ENCODE results near the gene GSTA3. TPM values are rescaled to one million over a fixed set of nuclear protein-coding genes. Genes with fewer than 3 reads are reported as not detected.
"Not testable (repeated sequence)": the region's sequence is repeated elsewhere in the genome, so short reads cannot be mapped to it uniquely, and the experiment has no call there.

Gene GSTA3
- not detected in 2 replicates for total RNA-seq

GRCh38 chr6:52909531-52909930 lies at the start of gene GSTA3:
TSS of gene GSTA3 (minus strand) at chr6:52909698. CDS start at chr6:52905834, 3,864 bp downstream.
- no peak for DNase-seq (ENCODE audit: extremely low read depth, low read depth, low spot score)

GRCh38 chr6:52958546-52959255 lies 49.2 kb upstream of the GSTA3 start:
- DNase-seq (ENCODE audit: extremely low read depth, low read depth, low spot score) = no peak

GRCh38 chr6:52955871-52956270 lies 46.4 kb upstream of the GSTA3 start:
- no peak for DNase-seq (ENCODE audit: extremely low read depth, low read depth, low spot score)

- no peak for DNase-seq (ENCODE audit: extremely low read depth, low read depth, low spot score)
Observed at GRCh38 chr6:52953911-52954839, 44.7 kb upstream of the GSTA3 start.

- no peak for DNase-seq (ENCODE audit: extremely low read depth, low read depth, low spot score)
Observed at GRCh38 chr6:52946306-52946705, 36.8 kb upstream of the GSTA3 start.

- not testable (repeated sequence) for DNase-seq (ENCODE audit: extremely low read depth, low read depth, low spot score)
Observed at GRCh38 chr6:52942821-52943220, 33.3 kb upstream of the GSTA3 start.

GRCh38 chr6:52942221-52942620 lies 32.7 kb upstream of the GSTA3 start:
- no peak for DNase-seq (ENCODE audit: extremely low read depth, low read depth, low spot score)

GRCh38 chr6:52937908-52938307 lies 28.4 kb upstream of the GSTA3 start:
- DNase-seq (ENCODE audit: extremely low read depth, low read depth, low spot score) = no peak

GRCh38 chr6:52933778-52934177 lies 24.3 kb upstream of the GSTA3 start:
- no peak for DNase-seq (ENCODE audit: extremely low read depth, low read depth, low spot score)

GRCh38 chr6:52931351-52931750 lies 21.9 kb upstream of the GSTA3 start:
- no peak for DNase-seq (ENCODE audit: extremely low read depth, low read depth, low spot score)

- peak; percentile 22 for DNase-seq (ENCODE audit: extremely low read depth, low read depth, low spot score)
Observed at GRCh38 chr6:52929321-52930164, 20.0 kb upstream of the GSTA3 start.

GRCh38 chr6:52927451-52927850 lies 18.0 kb upstream of the GSTA3 start:
- DNase-seq (ENCODE audit: extremely low read depth, low read depth, low spot score) = no peak

- DNase-seq (ENCODE audit: extremely low read depth, low read depth, low spot score) = no peak
Observed at GRCh38 chr6:52925919-52926792, 16.7 kb upstream of the GSTA3 start.

GRCh38 chr6:52925042-52925441 lies 15.5 kb upstream of the GSTA3 start:
- DNase-seq (ENCODE audit: extremely low read depth, low read depth, low spot score) = no peak

GRCh38 chr6:52923689-52924088 lies 14.2 kb upstream of the GSTA3 start:
- DNase-seq (ENCODE audit: extremely low read depth, low read depth, low spot score) = not testable (repeated sequence)

GRCh38 chr6:52922161-52922560 lies 12.7 kb upstream of the GSTA3 start:
- DNase-seq (ENCODE audit: extremely low read depth, low read depth, low spot score) = no peak

- DNase-seq (ENCODE audit: extremely low read depth, low read depth, low spot score) = no peak
Observed at GRCh38 chr6:52921743-52922142, 12.2 kb upstream of the GSTA3 start.

- DNase-seq (ENCODE audit: extremely low read depth, low read depth, low spot score) = not testable (repeated sequence)
Observed at GRCh38 chr6:52919511-52919910, 10.0 kb upstream of the GSTA3 start.

GRCh38 chr6:52918771-52919170 lies 9.3 kb upstream of the GSTA3 start:
- DNase-seq (ENCODE audit: extremely low read depth, low read depth, low spot score) = not testable (repeated sequence)

Measured in glomerular endothelial cell (primary cell).